Activated T-cell treated with anti-CD3 and anti-CD28 coated beads, Interleukin-2, amount 50 U/mL, for 1 hour (primary cell): ENCODE data around the gene BANP.
"Not testable (repeated sequence)": the region's sequence is repeated elsewhere in the genome, so short reads cannot be mapped to it uniquely, and the experiment has no call there.

Source experiments
- DNase-seq: peaks from one replicate; pipeline ENCODE4 v3.0.0-alpha.2; 2020

Gene BANP

DNA sequence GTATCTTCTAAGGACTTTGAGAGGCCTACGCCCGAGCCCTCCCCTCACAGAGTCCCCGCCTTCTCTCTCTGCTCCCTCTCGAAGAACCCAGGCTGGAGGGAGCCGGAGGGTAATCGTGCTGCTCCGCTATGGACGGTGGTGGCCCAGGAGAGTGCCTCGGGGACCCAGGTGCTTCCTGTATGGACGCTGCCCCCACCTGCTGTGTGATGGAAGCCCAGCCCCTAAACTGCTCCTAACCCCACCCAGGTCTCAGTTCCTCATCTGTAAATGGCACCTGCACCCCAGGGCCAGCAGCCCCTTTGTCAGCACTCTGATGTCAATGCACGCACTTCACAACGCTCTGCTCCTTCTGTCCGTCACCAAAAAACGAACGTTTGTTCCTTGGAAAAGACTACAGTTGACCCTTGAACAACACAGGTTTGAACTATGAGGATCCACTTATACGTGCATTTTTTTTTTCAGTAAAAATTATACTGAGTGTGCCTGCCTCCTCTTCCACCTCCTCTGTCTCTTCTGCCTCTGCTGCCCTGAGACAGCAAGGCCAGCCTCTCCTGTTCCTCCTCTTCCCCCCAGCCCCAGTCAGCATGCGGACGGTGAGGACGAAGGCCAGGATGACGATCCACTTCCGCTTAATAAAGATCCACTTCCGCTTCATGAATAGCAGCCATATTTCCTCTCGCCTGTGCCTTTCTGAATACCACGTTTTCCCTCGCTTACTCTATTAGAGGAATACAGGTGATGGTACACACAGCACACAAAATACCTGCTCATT lies 118.3 kb downstream of the BANP start:
- no peak for DNase-seq

DNA sequence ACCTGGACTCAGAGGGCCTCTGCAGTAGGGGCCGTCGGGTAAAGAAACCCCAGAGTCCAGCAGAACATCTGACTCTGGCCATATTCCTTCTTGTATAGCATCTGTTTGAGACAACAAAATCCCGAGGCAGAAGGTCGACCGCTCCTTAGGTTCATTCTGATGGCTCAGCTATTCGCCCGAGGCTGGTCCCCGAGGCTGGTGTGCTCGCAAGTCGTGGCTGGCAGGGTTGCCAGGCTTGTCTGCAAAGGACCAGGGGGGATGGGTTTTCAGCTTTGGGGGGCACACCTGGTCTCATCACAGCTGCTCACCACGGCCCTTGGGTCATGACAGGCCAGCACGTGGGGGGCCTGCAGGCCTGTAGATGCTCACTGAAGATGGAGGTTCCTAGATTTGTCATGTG lies 119.1 kb downstream of the BANP start:
- DNase-seq: no peak

DNA sequence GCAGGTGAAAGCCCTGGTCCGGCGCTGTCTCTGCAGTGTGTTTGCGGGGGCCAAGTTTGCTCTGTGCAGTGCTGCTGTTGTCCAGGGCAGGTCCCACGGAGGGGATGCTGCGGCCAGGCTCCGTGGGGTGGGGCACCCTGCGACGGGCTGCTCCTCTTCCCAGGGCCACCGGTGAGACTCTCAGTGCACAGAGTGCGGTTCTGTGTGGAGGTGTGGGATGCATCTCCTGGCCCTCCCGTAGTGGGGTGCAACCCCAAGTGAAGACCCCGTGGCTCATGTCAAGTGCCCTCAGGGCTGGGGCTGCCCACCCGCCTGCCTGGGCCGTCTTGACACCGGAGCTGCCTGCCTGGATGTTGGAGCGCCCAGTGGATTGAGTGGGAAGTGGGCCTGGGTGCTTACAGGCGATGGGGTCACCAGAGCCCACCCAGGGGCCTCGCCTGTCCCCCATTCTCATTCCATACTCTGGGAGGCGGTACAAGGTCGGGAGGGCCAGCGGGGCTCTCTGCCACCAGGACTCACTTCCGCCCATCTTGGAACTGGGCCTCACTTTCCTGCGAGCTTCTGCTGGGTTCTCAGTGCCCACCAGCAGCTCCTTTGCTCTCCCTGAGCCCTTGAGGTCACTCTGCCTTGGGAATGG lies 119.9 kb downstream of the BANP start:
- no peak for DNase-seq

DNA sequence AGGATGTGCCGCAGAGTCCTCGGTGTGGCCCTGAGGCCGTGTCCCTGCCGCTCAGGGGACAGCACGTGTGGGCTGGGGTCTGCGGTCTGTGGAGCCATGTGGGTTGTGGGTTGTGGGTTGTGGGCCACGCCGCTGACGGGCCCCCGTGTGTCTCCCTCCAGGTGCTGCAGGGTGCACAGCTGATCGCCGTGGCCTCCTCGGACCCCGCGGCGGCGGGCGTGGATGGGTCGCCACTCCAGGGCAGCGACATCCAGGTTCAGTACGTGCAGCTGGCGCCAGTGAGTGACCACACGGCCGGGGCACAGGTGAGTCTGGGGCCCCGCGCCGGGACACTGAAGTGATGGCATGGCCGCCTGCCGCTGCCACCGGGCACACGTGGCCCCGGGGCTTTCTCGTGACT lies 120.7 kb downstream of the BANP start:
- DNase-seq: no peak

DNA sequence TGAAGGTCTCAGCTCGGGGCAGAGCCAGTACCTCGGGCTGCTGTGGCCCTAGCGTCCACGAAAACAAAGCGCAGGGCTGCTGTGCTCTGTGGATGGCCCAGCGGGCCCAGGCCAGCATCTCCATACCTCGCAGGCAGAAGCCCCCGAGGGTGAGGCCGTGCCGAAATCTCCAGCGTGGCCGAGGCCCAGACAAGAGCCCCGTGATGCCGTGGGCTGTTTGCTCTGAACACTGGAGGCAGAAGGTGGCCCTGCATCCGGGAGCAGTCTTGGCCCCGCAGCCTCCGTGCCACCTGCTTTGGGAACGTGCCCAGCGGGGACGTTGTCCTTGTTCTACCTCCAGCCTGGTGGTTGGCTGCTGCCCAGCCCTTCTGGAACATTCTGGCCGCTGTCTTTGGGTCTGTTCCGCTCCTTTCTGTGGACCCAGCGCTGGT lies 121.4 kb downstream of the BANP start:
- DNase-seq: no peak

DNA sequence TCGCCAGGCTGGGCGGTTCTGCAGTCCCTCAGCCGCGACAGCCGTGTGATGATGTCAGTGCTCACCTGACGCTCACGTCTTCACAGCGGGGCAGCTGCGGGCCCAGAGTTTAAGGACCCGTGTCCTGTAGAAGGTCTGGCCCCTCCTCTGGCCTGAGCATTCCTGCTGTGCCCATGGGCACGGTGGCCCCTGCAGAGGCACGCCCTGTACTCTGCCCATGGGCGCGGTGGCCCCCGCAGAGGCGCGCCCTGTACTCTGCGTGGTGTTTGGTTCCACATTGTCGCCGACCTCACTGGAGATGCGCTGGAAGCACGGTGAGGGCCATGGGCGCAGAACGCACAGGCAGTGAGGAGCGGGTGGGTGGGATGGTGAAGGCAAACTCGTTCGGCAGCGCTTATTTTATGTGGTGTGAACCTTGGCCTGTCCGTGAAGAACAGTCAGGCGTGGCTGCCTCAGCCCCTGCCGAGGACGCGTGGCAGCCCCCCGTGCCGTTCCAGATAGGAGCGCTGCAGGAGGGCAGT lies 122.0 kb downstream of the BANP start:
- no peak for DNase-seq

DNA sequence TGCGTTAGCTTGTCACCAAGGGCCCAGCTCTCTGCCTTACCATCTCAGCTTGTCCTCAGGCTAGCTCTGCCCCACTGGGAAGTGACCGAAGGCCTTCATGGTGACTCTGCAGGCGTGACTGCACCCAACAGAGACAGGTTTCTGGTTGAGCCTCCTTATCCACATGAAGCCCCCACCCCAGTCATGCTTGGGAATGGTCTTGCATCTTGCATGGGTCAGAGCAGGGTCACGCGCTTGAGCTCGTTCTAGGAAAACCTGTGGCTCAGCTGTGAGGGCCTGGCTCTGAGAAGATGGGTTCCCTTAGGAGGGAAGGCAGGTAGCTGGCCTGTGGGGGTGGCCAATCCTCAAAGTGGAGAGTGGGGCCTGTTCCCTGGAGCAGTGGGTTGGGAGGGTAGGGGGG lies 122.8 kb downstream of the BANP start:
- DNase-seq: no peak

DNA sequence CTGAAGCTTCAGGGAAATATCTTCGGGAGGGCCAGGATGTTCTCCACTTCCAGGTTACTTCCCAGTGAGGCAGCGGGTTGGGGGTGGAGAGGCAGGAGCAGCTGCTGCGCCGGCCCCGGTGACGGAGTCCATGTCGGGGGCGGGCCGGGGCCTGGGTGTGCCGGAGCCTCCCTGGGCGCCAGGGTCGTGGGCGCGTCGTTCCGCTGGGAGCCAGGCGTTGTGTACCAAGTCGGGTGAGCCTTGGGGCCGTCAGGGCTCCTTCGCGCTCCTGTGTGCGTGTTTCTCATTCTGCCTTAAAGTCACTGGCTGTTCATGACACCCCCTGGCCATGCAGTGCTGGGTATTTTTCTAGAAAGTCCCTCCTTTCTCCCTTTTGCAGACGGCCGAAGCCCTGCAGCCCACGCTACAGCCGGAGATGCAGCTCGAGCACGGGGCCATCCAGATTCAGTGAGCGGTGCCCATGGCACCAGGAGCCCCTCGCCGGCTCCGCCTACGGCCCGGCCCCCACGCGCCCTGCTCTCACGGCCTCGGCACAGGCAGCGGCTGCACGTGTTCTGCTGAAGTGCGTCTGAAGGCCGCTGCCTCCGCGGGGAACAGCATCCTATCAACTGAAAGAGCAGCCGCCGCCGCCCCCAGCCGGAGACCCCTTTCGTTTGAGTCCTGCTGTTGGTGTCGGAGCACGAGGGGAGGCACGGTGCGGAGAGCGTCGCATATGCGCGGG lies 125.1 kb downstream of the BANP start:
- no peak for DNase-seq

DNA sequence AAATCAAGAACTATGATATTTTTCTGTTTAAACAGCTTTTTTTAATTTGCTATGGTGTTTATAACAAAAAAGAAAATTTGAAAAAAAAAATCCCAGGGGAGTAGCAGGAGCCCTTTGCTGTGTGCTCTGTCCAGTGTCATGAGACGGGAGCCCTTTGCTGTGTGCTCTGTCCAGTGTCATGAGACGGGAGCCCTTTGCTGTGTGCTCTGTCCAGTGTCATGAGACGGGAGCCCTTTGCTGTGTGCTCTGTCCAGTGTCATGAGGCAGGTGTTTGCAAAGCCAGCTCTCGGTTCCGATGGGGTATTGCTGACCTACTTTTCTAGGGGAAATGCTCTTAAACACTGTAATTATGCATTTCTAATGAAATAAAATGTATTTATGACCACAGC lies 125.7 kb downstream of the BANP start:
- not testable (repeated sequence) for DNase-seq

DNA sequence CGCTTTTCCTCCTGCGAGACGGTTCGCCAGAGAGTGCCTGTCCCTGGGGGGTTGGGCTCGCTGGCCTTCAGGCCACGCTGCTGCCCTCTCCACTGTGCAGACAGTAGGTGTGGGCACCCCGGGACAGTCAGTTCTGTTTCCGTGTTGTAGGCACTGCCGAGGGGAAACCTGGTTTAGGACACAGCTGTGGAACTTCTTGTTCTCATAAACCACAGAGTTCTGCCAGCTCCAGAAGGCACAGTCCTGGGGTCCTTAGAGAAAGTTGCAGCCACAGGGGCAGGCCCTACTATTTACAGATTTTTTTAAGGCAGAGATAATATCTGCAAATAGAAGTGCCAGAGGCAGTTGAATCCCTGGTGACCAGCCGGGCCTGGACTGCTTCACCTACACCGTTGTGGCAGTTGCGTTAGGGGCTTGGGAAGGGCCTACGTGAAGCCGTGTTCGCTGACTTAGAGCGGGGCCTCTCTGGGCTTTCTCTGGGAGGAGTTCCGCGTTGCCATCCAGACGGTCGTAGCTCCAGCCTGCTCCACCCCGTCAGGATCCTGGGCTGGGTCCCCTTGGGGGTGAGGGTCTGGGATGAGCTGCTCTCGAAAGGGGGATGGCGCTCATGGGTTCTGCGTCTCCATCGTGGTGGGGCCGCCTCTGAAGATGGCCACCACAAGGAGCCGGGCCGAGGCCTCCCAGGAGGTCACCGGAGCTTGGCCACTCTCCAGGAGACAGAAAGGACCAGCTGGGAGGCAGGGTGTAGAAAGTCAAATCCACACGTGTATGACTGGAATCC lies 126.3 kb downstream of the BANP start:
- DNase-seq: no peak

DNA sequence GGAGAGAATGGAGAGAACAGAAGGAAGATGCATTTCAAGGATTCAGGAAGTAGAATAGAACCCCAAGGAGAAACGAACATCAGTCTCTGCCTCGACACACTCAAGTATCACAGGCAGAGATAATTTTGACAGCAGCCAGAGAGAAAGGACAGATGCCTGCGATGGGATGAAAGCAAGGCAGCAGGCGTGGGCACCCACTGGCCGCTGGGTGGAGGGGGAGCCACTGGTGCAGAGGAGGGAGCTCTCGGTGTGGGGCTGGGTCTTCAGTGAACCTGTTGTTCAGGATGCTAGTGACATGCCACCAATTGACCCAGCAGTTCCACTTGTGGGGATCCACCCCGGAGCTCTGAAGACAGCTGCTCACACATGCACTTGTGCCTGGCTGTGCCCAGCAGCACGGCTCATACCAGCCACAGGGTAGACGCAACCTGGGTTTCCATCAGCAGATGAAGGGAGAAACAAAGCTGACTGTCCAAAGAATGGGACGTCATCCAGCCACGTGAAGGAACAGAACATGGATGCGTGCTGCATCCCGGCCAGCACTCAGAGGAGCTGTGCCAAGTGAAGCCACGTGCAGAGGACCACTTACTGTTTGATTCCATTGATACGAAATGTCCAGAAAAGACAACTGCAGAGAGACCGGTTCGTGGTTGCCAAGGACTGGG lies 127.0 kb downstream of the BANP start:
- no peak for DNase-seq

DNA sequence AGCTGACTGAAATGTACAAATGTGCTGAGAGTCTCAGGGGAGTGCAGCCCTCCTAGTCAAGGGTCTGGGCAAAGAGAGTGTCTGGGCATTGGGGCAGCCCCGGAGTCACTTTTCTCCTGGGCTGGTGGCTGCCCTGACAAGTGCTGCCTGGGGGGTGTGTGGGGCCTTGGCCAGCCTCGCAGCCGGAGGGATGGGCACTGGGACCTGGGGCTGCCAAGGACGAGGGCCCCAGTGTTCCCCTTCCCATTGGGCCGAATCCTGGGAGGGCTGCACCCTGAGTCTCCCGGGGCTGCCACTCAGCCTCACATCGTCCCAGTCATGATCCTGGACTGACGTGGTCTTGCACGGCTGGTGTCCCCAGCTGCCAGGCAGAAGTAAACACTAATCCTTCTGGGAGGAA lies 132.3 kb downstream of the BANP start:
- no peak for DNase-seq

DNA sequence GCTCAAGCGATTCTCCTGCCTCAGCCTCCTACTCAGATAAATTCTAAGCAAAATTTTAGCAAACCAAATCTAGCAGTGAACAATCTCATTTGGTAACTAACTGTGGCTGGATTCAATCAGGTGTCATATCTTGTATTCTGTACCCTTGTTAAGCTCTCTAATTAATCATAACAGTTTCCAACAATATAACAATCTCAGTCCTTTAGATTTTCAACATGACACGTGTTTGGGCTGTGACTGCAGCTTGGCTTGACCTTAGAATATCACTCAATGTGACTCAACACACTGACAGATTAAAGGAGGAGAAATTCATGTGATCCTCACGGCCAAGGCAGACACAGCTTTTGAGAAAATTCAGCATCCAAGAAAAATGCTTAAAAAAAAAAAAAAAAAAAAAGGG lies 133.6 kb downstream of the BANP start:
- no peak for DNase-seq

DNA sequence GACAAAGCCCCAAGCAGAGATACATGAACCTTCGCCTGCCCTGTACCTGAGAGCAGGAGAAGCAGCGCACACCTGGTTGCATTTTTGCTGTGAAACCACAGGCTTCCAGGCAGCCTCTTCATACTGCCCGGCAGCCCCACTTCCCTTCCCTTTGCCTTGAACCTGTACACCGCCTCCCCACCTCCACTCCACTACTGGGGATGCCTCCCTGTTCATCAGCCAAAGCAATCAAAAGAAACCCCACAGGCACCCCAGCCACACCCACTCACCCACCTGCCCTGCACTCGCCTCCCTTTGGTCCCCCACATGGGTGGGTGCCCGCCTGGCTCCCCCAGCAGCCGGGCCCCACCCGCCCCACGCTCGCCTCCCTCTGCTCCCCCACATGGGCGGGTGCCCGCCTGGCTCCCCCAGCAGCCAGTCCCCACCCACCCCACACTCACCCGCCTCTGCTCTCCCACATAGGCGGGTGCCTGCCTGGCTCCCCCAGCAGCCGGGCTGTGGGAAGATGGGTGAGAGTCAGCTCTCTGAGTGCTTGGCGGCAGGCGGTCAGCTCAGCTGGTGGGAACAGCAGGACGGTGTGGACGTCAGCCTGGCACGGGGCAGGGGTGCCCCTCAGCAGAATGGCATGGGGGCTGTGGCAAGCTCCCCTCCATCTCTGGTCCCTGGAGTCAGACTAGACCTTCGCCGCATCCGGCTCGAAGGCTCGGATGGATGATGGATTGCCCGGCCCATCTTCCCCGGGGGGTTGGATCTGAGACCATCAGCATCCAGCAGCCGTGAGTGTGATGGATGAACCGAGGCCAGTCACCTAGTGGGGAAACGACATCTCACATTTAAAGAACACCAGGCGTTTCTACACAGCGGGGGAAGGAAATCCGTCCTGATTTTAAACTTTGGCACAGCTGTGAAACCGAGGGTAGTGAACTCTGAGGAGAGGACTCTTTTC lies 135.6 kb downstream of the BANP start:
- DNase-seq: no peak

DNA sequence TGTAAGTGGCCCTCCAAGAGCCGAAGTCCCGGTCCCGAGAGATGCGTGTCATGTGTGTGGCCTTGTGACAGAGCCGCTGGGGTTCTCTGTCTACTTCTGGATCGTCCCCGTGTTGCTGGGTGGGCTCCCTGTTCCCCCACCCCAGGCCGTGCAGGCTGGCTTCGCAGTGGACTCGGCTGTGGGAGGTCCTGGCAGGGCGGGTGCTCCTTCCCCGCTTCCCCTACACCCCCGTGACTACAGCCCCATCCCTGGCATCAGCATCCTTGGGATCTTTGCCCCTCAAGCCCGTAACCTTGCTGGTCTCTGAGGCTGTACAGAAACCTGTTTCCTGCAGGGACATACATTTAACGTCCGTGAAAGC lies 136.3 kb downstream of the BANP start:
- no peak for DNase-seq

DNA sequence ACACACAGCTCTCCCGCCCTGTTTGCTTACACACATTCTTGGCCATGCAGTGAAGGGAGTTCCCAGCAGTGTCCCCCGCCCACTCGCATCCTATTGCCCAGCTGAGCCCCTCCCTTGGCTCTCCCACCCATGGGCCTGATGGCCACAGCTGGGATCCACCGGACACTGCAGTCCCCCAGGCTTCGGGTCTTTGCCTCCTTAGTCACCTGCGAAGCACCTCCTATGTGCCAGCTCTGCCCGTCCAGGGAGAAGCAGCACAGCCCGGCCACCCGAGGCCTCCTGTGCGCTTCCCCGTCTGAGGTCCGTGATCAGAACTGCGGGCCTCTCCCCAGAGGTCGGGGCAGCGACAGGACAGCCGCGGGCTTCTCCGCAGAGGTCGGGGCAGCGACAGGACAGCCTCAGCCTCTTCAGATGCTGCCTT lies 136.9 kb downstream of the BANP start:
- no peak for DNase-seq

DNA sequence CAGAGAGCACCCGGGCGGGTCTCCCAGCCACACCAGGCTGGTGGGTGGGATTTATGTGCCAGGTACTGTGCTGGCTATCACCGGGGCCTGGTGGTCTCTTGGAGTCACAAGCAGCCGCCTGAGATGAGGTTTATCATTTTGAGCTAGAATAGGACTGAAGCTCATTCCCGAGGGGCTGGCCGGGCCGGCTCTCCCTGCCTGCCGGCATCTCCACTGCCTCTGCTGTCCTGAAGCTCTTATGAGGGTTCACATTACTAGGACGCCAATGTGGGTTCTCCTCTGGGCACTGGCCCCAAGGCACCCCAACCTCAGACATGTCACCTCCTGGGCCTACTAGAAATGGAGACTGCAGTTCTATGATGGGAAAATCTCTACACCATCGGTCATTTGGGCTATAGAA lies 137.4 kb downstream of the BANP start:
- DNase-seq: not testable (repeated sequence)

DNA sequence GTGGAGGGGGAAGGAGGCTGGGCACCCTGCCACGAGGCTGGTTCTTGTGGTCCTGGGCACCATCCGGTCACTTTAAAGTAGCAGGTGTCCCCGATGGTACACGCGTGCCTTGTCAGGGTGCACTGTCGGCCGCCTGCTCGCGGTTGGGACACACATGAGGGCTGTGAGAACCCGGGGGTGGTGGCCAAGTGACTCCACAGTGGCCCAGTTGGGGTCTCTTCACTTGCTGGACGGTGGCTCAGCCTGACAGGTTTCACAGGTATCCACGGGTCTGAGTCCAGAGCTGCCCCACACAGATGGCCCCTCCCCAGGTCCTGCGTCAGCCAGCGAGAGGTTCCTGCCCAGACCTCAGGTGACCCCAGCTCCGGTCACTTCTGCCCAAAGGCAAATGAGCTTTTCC lies 137.8 kb downstream of the BANP start:
- DNase-seq: not testable (repeated sequence)

DNA sequence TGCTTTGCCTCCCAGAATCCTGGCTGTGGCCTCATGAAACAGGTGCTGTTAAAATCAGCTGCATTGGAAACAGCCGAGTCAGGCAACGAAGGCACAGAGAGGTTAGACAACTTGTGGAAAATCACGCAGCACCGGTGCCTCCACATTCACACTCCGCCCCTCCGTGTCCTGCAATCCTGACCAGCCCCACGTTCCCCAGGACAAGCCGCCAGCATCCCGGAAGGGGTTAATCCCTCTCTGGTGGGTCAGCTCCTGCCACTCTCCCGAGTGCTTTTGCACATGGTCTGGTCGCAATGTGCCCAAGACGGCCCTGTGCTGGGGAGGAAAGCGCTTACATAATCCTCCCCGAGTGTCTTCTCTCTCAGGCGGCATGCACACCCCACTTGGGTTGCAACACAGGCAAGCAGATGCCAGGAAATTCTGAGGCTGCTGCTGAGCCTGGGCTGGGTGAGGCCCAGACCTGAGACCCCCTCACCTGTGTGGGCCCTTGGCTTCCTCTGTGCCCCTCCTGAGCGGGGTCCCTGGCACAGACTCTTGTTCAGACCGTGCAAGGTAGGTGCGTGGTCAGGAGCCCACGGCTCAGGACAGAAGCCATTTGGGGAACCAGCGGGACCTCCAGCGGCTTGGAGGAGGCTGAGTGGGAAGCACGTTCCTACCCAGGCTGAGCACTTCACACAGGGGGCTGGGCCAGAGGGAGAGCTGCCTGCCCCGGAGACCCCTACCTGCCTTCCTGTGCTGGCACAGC lies 138.6 kb downstream of the BANP start:
- DNase-seq: not testable (repeated sequence)

DNA sequence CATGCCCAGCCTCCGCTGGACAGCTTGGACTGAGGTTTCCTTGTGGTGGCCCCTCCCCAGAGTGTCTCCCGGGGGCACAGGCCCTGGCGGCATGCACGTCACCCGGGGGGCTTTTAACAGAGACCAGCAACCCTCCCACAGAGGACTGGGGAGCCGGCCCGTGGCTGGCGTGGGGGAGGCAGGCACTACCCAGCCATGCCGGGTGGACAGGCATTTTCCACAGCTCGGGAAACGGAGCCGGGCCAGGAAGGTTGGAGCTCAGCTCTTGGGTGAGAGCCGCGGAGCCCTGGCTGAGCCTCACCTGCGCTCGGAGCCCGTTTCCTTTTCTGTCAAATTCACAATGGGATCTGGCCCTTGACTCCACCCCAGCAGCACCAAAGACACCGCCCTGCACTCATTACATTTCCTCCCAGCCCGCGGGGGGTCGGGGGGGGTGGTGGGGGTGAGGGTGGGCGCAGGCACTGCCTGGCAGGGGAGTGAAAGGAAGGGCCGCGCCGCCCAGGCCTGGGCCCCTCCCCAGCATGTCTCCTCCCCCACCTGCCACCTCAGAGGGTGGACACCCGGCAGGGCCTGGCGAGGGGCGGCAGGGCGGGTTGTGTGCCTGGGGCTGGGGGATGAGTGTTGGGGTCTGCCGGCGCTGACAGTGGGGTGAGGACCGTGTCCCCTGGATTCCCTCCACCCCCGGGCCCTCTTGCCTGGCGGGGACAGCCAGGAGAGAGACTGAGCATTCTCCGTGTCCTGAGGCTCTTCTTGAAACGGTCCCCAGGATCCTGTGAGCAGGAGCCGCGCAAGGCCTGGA lies 139.3 kb downstream of the BANP start:
- not testable (repeated sequence) for DNase-seq
